CD14-positive monocyte (primary cell): ENCODE data around the gene MRPL27. TPM values are rescaled to one million over a fixed set of nuclear protein-coding genes. Genes with fewer than 3 reads are reported as not detected.

Experiments used
- DNase-seq, 3 donors: peaks; one replicate each; pipeline ENCODE4 v3.0.0-alpha.2; 2011 to 2022
- H2AFZ ChIP-seq: 2 replicates; pipeline ENCODE4 v1.6.0; 2012; ENCODE audit warnings: mild to moderate bottlenecking, low read depth, low read length, inconsistent platforms; ENCODE audit not compliant: insufficient read depth, poor library complexity, severe bottlenecking
- H3K27ac ChIP-seq, 2 donors: 1 replicate in 1 of 2; 2 replicates in 1 of 2; pipeline ENCODE4 v1.5.1; 2012 to 2013; ENCODE audit warnings: low read length in 2 of 2, control low read depth in 1 of 2, inconsistent platforms in 1 of 2, low read depth in 1 of 2, mild to moderate bottlenecking in 1 of 2
- H3K27me3 ChIP-seq, 2 donors: one replicate each; pipeline versions ENCODE4 v1.6.0 to v1.6.1; 2011 to 2013; ENCODE audit warnings: low read length in 2 of 2; ENCODE audit not compliant: control insufficient read depth in 2 of 2, insufficient read depth in 2 of 2
- H3K36me3 ChIP-seq, 2 donors: replicated peaks in 1 of 2; 1 replicate in 1 of 2; 2 replicates in 1 of 2; pipeline versions ENCODE4 v1.5.1 to v1.6.1; 2012 to 2013; ENCODE audit warnings: low read length in 2 of 2, control low read depth in 1 of 2, inconsistent platforms in 1 of 2, mild to moderate bottlenecking in 1 of 2; ENCODE audit not compliant: insufficient read depth in 2 of 2, control insufficient read depth in 1 of 2
- H3K4me1 ChIP-seq, 2 donors: 1 replicate in 1 of 2; 2 replicates in 1 of 2; pipeline versions ENCODE4 v1.5.1 to v1.6.1; 2012 to 2013; ENCODE audit warnings: low read length in 2 of 2, control low read depth in 1 of 2, inconsistent platforms in 1 of 2, mild to moderate bottlenecking in 1 of 2, moderate library complexity in 1 of 2; ENCODE audit not compliant: insufficient read depth in 2 of 2, control insufficient read depth in 1 of 2
- H3K4me2 ChIP-seq: replicated peaks from 2 replicates; pipeline ENCODE3; 2012; ENCODE audit warnings: low read length, moderate library complexity, mild to moderate bottlenecking; ENCODE audit not compliant: poor library complexity, severe bottlenecking; ENCODE audit errors: extremely low read depth
- H3K4me3 ChIP-seq, 3 experiments: fragments of 200-600 bp in 1 of 3; sonication (generic) in 1 of 3; replicated peaks in 1 of 3; 1 replicate in 2 of 3; 2 replicates in 1 of 3; pipeline ENCODE4 v1.5.1; 2011 to 2013; ENCODE audit warnings: low read length in 3 of 3, mild to moderate bottlenecking in 3 of 3, control low read depth in 2 of 3, low read depth in 2 of 3, inconsistent platforms in 1 of 3, moderate library complexity in 1 of 3
- H3K79me2 ChIP-seq: 2 replicates; pipeline ENCODE4 v1.6.0; 2012; ENCODE audit warnings: mild to moderate bottlenecking, control low read depth, inconsistent platforms, low read length, moderate library complexity; ENCODE audit not compliant: insufficient read depth
- H3K9ac ChIP-seq: 2 replicates; pipeline ENCODE4 v1.6.0; 2017; ENCODE audit warnings: low read length, mild to moderate bottlenecking; ENCODE audit not compliant: insufficient read depth, poor library complexity, severe bottlenecking
- H3K9me3 ChIP-seq, 2 donors: replicated peaks in 1 of 2; 1 replicate in 1 of 2; 2 replicates in 1 of 2; pipeline versions ENCODE4 v1.5.1 to v1.6.1; 2012 to 2013; ENCODE audit warnings: low read length in 2 of 2, control low read depth in 1 of 2; ENCODE audit not compliant: control insufficient read depth in 1 of 2, insufficient read depth in 1 of 2
- H4K20me1 ChIP-seq: 2 replicates; pipeline ENCODE4 v1.6.0; 2012; ENCODE audit warnings: mild to moderate bottlenecking, low read length, control low read depth, moderate library complexity; ENCODE audit not compliant: insufficient read depth
- H3K27ac Mint-ChIP-seq, 7 donors: one replicate each; pipeline ENCODE4 v1.8.0; 2020; ENCODE audit warnings: mild to moderate bottlenecking in 7 of 7, mixed read lengths in 7 of 7, moderate library complexity in 6 of 7, inconsistent platforms in 2 of 7
- H3K27me3 Mint-ChIP-seq, 3 donors: one replicate each; pipeline ENCODE4 v1.8.0; 2021 to 2022; ENCODE audit warnings: low read depth in 3 of 3, mild to moderate bottlenecking in 3 of 3, mixed read lengths in 3 of 3, moderate library complexity in 3 of 3, inconsistent platforms in 1 of 3
- H3K36me3 Mint-ChIP-seq, 2 donors: one replicate each; pipeline ENCODE4 v1.8.0; 2020; ENCODE audit warnings: mixed read lengths in 2 of 2, inconsistent platforms in 1 of 2, mild to moderate bottlenecking in 1 of 2
- H3K4me1 Mint-ChIP-seq: one replicate; pipeline ENCODE4 v1.8.0; 2020; ENCODE audit warnings: mild to moderate bottlenecking, mixed read lengths
- H3K4me3 Mint-ChIP-seq, 2 donors: one replicate each; pipeline ENCODE4 v1.8.0; 2020; ENCODE audit warnings: mild to moderate bottlenecking in 2 of 2, mixed read lengths in 2 of 2, moderate library complexity in 1 of 2
- H3K9me3 Mint-ChIP-seq, 7 donors: one replicate each; pipeline ENCODE4 v1.8.0; 2020 to 2022; ENCODE audit warnings: mixed read lengths in 7 of 7, mild to moderate bottlenecking in 6 of 7, moderate library complexity in 6 of 7, inconsistent platforms in 2 of 7
- WGBS: methylation state at CpG from one replicate; pipeline ENCODE4 v1.1.5; 2013; ENCODE audit warnings: missing lambda C conversion rate; ENCODE audit not compliant: insufficient coverage; 5-methylcytosine and 5-hydroxymethylcytosine counted together
- intact Hi-C, 2 donors: fragments of 100-400 bp; cut with micrococcal nuclease; formaldehyde crosslinking; loops; one replicate each; pipeline versions ENCODE4 v1.15.0 to v1.15.1; 2023
- polyA plus RNA-seq, 3 donors: library from polyadenylated mRNA; depleted of rRNA in 1 of 3; unstranded in 2 of 3; stranded (reverse) in 1 of 3; fragments of 300-500 nt in 2 of 3; fragments of >200 nt in 1 of 3; fragmentation: Illumina TruSeq in 2 of 3; gene quantifications; 1 replicate in 2 of 3; 2 replicates in 1 of 3; pipeline ENCODE4 v1.2.3, GENCODE V29; 2012 to 2021
- TF ChIP-seq, protein P1 (sequence below): fragments of 200-600 bp; IDR thresholded peaks from one replicate; pipeline ENCODE4 v1.8.0; 2022; ENCODE audit warnings: antibody characterized with exemption, mild to moderate bottlenecking

The MRPL27 gene
- polyA plus RNA-seq, 3 donors = 33.2 to 82.3 (median 75.3) TPM

GRCh38 chr17:50397111-50397918 is 24.3 kb upstream of the MRPL27 start, which contains the start of gene LRRC59:
Gene LRRC59, minus strand, starts transcription at chr17:50397523. Its CDS starts 206 bp downstream, at chr17:50397317.
- Mint-ChIP-seq H3K9me3 (peaks cover 0 to 8% (median 3%) of the 10 kb centered on the region in 7 donors), H3K36me3 (peaks cover 30 to 33% of the 10 kb centered on the region in 2 donors), H3K27me3 (peaks cover 0 to 6% (median 2%) of the 10 kb centered on the region in 3 donors), H3K4me1 (peaks cover 28% of the 10 kb centered on the region), H3K27ac (peak within 1 kb of the TSS; percentile 84 to 94 (median 90)), H3K4me3 (peak within 1 kb of the TSS; percentile 86 to 89)
- H3K27me3 ChIP-seq = no peaks in the 10 kb centered on the region
- intact Hi-C loops = loop anchor here in 1 of 2 donors (2.0 kb wide), 1 partner anchor 25 kb away; the partner anchor contains the start of genes EME1 and MRPL27
- peak; percentile 72 to 87 (median 87) for DNase-seq
- H4K20me1 ChIP-seq = peaks cover 45% of the 10 kb centered on the region
- peak within 1 kb of the TSS; percentile 93 for H3K9ac ChIP-seq
- under 1% methylated on average over 67 of the region's 70 CpGs for WGBS
- H3K27ac ChIP-seq = peak within 1 kb of the TSS; percentile 80 to 96
- peak within 1 kb of the TSS; percentile 96 for H3K4me2 ChIP-seq
- H3K79me2 ChIP-seq = peaks cover 45% of the 10 kb centered on the region
- H3K4me3 ChIP-seq = peak within 1 kb of the TSS; percentile 93 to 99 (median 95)
- peak within 1 kb of the TSS; percentile 81 for H2AFZ ChIP-seq
- H3K4me1 ChIP-seq = peaks cover 25 to 29% of the 10 kb centered on the region in 2 donors
- no peaks in the 10 kb centered on the region for H3K9me3 ChIP-seq
- peaks cover 28 to 29% of the 10 kb centered on the region in 2 donors for H3K36me3 ChIP-seq
- TF ChIP-seq, protein P1, sequence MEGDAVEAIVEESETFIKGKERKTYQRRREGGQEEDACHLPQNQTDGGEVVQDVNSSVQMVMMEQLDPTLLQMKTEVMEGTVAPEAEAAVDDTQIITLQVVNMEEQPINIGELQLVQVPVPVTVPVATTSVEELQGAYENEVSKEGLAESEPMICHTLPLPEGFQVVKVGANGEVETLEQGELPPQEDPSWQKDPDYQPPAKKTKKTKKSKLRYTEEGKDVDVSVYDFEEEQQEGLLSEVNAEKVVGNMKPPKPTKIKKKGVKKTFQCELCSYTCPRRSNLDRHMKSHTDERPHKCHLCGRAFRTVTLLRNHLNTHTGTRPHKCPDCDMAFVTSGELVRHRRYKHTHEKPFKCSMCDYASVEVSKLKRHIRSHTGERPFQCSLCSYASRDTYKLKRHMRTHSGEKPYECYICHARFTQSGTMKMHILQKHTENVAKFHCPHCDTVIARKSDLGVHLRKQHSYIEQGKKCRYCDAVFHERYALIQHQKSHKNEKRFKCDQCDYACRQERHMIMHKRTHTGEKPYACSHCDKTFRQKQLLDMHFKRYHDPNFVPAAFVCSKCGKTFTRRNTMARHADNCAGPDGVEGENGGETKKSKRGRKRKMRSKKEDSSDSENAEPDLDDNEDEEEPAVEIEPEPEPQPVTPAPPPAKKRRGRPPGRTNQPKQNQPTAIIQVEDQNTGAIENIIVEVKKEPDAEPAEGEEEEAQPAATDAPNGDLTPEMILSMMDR = peak; percentile 99

DNA sequence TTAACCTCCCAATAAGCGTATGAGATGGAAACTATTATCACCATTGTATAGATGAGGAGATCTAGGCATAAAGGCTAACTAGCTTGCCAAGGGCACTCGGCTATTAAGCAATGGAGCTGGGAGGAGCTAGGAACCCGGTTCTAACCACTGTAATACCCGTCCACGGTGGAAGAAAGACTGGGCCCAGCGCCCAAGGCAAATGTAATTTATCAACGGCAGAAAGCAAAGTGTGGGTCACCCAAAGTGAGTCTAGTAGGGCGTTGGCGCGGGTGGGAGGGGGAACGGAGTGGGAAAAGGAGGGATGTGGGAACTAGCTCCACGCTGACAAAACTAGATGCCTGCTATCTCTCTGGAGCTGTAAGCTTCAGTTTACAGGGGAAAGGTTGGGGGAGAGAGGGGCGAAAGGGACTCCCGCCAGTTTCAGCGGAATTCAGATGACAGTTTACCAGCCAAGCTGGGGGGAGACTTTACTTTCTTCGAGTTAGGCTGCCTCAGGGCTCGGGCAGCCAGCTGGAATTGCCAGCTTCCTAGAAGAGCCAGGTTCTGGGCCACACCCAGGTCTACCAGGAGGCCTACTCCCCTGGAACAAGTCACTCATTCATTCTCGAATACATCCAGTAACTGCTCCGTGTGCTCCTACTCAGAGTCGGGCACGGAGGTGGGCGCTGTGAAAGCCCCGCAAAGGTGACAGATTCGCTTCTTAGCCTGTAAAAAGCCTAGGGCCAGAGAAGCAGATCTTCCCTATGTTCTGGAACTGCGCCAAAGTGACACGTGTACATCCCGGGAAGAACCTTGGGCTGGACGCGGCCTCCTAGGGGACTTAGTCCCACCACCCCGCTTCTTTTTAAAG is 23.5 kb upstream of the MRPL27 start:
- 10% methylated on average over 27 of the region's 30 CpGs for WGBS
- DNase-seq = peak; percentile 23 to 64 (median 42)
- peaks cover 38 to 41% of the 10 kb centered on the region in 2 donors for H3K36me3 Mint-ChIP-seq
- Histone ChIP-seq H3K9me3 (no peaks in the 10 kb centered on the region), H4K20me1 (peaks cover 49% of the 10 kb centered on the region), H3K79me2 (peaks cover 45% of the 10 kb centered on the region), H3K4me2 (peak overlapping the region; percentile 96), H3K27ac (peak overlapping the region; percentile 80 to 96), H3K9ac (peak overlapping the region; percentile 93), H2AFZ (peak overlapping the region; percentile 81), H3K27me3 (no peaks in the 10 kb centered on the region), H3K4me1 (peaks cover 25 to 29% of the 10 kb centered on the region in 2 donors), H3K4me3 (peak overlapping the region; percentile 93 to 99 (median 95)), H3K36me3 (peaks cover 36 to 37% of the 10 kb centered on the region in 2 donors)
- H3K9me3 Mint-ChIP-seq = peaks cover 0 to 8% (median 3%) of the 10 kb centered on the region in 7 donors
- TF ChIP-seq, protein P1 = no peak
- peaks cover 32% of the 10 kb centered on the region for H3K4me1 Mint-ChIP-seq
- H3K27ac Mint-ChIP-seq = peak overlapping the region; percentile 84 to 94 (median 89)
- intact Hi-C loops = loop anchor here in 1 of 2 donors (2.0 kb wide), 1 partner anchor 24 kb away; the partner anchor contains the start of genes EME1 and MRPL27
- peaks cover 0 to 6% (median 0%) of the 10 kb centered on the region in 3 donors for H3K27me3 Mint-ChIP-seq
- H3K4me3 Mint-ChIP-seq = peak overlapping the region; percentile 86 to 89
